ENCODE results near the gene C1orf53. TPM values are rescaled to one million over a fixed set of nuclear protein-coding genes. Genes with fewer than 3 reads are reported as not detected.

Gene C1orf53
- total and polyA plus RNA-seq, 2 of the 13 experiments (the other 11 are each of a cell fraction or from before 2014, with no cell fraction given): 5.8 to 10.1 TPM

DNA sequence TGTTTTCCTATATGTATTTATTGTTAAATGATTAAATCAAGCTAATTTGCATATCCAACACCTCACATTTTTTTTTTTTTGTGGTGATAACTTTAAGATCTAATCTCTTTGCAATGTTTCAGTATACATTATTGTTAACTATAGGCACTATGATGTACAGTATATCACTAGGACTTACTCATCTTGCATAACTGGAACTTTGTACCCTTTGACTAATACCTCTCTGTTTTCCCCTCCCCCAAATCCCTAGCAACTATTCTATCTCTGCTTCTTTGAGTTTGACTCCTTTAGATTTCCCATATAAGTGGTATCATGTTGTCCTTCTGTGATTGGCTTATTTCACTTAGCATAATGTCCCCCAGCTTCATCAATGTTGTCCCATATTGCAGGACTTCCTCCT, 9.7 kb upstream of the C1orf53 start (continued):
- no peak for TF ChIP-seq YY1 (IDR thresholded peaks at IDR 0.05; ENCODE audit: insufficient read depth, insufficient replicate concordance, low read depth, low read length)
- TF ChIP-seq ZNF773 (CRISPR knock-in tag; IDR thresholded peaks at IDR 0.05; ENCODE audit: borderline replicate concordance): no peak
- TF ChIP-seq ZNF253 (CRISPR knock-in tag; IDR thresholded peaks at IDR 0.05; ENCODE audit: borderline replicate concordance): no peak
- no peak for TF ChIP-seq GABPA (IDR thresholded peaks at IDR 0.05; ENCODE audit: low read depth, low read length)
- no peak for TF ChIP-seq GABPA (CRISPR knock-in tag; IDR thresholded peaks at IDR 0.05; ENCODE audit: low read depth)
- 0 out of 2 replicates have a peak, but pooled peaks have one; percentile 28 for TF ChIP-seq RXRB (CRISPR knock-in tag; IDR thresholded peaks at IDR 0.05; ENCODE audit: borderline replicate concordance)
- TF ChIP-seq ZMAT5 (CRISPR knock-in tag; IDR thresholded peaks at IDR 0.05; ENCODE audit: borderline replicate concordance, low read depth): no peak
- TF ChIP-seq ZNF709 (CRISPR knock-in tag; IDR thresholded peaks at IDR 0.05): no peak
- peak; percentile 89 for TF ChIP-seq HNF4A (CRISPR knock-in tag; IDR thresholded peaks at IDR 0.05)
- peak; percentile 73 for TF ChIP-seq NCOR1 (IDR thresholded peaks at IDR 0.05; ENCODE audit: borderline replicate concordance, low read length)
- no peak for TF ChIP-seq MNT (IDR thresholded peaks at IDR 0.05)
- peak; percentile 73 for TF ChIP-seq GATAD2A (CRISPR knock-in tag; IDR thresholded peaks at IDR 0.05)
- TF ChIP-seq, protein P1, sequence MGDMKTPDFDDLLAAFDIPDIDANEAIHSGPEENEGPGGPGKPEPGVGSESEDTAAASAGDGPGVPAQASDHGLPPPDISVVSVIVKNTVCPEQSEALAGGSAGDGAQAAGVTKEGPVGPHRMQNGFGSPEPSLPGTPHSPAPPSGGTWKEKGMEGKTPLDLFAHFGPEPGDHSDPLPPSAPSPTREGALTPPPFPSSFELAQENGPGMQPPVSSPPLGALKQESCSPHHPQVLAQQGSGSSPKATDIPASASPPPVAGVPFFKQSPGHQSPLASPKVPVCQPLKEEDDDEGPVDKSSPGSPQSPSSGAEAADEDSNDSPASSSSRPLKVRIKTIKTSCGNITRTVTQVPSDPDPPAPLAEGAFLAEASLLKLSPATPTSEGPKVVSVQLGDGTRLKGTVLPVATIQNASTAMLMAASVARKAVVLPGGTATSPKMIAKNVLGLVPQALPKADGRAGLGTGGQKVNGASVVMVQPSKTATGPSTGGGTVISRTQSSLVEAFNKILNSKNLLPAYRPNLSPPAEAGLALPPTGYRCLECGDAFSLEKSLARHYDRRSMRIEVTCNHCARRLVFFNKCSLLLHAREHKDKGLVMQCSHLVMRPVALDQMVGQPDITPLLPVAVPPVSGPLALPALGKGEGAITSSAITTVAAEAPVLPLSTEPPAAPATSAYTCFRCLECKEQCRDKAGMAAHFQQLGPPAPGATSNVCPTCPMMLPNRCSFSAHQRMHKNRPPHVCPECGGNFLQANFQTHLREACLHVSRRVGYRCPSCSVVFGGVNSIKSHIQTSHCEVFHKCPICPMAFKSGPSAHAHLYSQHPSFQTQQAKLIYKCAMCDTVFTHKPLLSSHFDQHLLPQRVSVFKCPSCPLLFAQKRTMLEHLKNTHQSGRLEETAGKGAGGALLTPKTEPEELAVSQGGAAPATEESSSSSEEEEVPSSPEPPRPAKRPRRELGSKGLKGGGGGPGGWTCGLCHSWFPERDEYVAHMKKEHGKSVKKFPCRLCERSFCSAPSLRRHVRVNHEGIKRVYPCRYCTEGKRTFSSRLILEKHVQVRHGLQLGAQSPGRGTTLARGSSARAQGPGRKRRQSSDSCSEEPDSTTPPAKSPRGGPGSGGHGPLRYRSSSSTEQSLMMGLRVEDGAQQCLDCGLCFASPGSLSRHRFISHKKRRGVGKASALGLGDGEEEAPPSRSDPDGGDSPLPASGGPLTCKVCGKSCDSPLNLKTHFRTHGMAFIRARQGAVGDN (CRISPR knock-in tag; IDR thresholded peaks at IDR 0.05): no peak
- peak; percentile 14; the same call in 1 of the 2 replicates for TF ChIP-seq POGZ (CRISPR knock-in tag; IDR thresholded peaks at IDR 0.05)
- no peak for TF ChIP-seq ELF3 (CRISPR knock-in tag; IDR thresholded peaks at IDR 0.05)
- TF ChIP-seq HNF4G (IDR thresholded peaks at IDR 0.05; ENCODE audit: borderline replicate concordance, low read depth, low read length): peak; percentile 79
- no peak for TF ChIP-seq HNF4G (CRISPR knock-in tag; IDR thresholded peaks at IDR 0.05; ENCODE audit: borderline replicate concordance, low read depth)
- no peak for TF ChIP-seq IKZF5 (CRISPR knock-in tag; IDR thresholded peaks at IDR 0.05)
- no peak for TF ChIP-seq CENPBD1 (CRISPR knock-in tag; IDR thresholded peaks at IDR 0.05; ENCODE audit: borderline replicate concordance, low read depth)
- TF ChIP-seq MIXL1 (CRISPR knock-in tag; IDR thresholded peaks at IDR 0.05): peak; percentile 54; the same call in 1 of the 2 replicates
- TF ChIP-seq CHD4 (IDR thresholded peaks at IDR 0.05; ENCODE audit: borderline replicate concordance, low read length): no peak
- TF ChIP-seq ZNF460 (CRISPR knock-in tag; IDR thresholded peaks at IDR 0.05; ENCODE audit: borderline replicate concordance): no peak
- TF ChIP-seq SOX13 (IDR thresholded peaks at IDR 0.05): no peak
- TF ChIP-seq SOX13 (CRISPR knock-in tag; conservative IDR thresholded peaks at IDR 0.05 in 1 of 2, IDR thresholded peaks at IDR 0.05 in 1 of 2): peak in 1 of 2 experiments; percentile 49; a peak in 1 of 4 replicates

All from HepG2 (cell line).